CD4-positive, alpha-beta memory T cell (primary cell): ENCODE results near the gene VSIG2. TPM values are rescaled to one million over a fixed set of nuclear protein-coding genes. Genes with fewer than 3 reads are reported as not detected.

Experiments
- CTCF ChIA-PET: fragments of 350-600 bp; sonication (Branson Sonifier 250); formaldehyde crosslinking; loops from one replicate; lab custom pipeline; 2021; ENCODE audit warnings: inconsistent platforms; ENCODE audit not compliant: partially characterized antibody; lab: Charles Lee
- POLR2A ChIA-PET: fragments of 350-600 bp; sonication (Branson Sonifier 250); formaldehyde crosslinking; loops from one replicate; lab custom pipeline; 2021; ENCODE audit not compliant: partially characterized antibody; lab: Charles Lee
- DNase-seq, 5 donors: peaks; one replicate each; pipeline versions ENCODE4 v3.0.0 to v3.0.0-alpha.2; 2020 to 2022; ENCODE audit warnings: mixed read lengths in 1 of 5
- H3K27ac ChIP-seq: one replicate; pipeline ENCODE4 v1.7.0; 2013; ENCODE audit warnings: low read depth, low read length
- H3K27me3 ChIP-seq: 2 replicates; pipeline ENCODE4 v1.7.0; 2013; ENCODE audit warnings: mild to moderate bottlenecking, low read length, moderate library complexity; ENCODE audit not compliant: insufficient read depth
- H3K36me3 ChIP-seq: 2 replicates; pipeline ENCODE4 v1.7.0; 2013; ENCODE audit warnings: mild to moderate bottlenecking, low read length, moderate library complexity; ENCODE audit not compliant: insufficient read depth
- H3K4me1 ChIP-seq: 2 replicates; pipeline ENCODE4 v1.7.0; 2013; ENCODE audit warnings: mild to moderate bottlenecking, low read length, moderate library complexity; ENCODE audit not compliant: insufficient read depth
- H3K4me3 ChIP-seq, 2 donors: one replicate each; pipeline ENCODE4 v1.7.0; 2013; ENCODE audit warnings: low read length in 2 of 2, mild to moderate bottlenecking in 1 of 2
- H3K9me3 ChIP-seq, 2 donors: one replicate each; pipeline ENCODE4 v1.7.0; 2013; ENCODE audit warnings: low read length in 2 of 2, control low read depth in 1 of 2; ENCODE audit not compliant: control insufficient read depth in 1 of 2
- H3K27ac Mint-ChIP-seq, 7 donors: one replicate each; pipeline ENCODE4 v1.8.0; 2020 to 2021; ENCODE audit warnings: mixed read lengths in 7 of 7, mild to moderate bottlenecking in 6 of 7, inconsistent platforms in 3 of 7, moderate library complexity in 3 of 7
- H3K27me3 Mint-ChIP-seq, 2 donors: one replicate each; pipeline ENCODE4 v1.8.0; 2020 to 2021; ENCODE audit warnings: mixed read lengths in 2 of 2
- H3K36me3 Mint-ChIP-seq, 2 donors: one replicate each; pipeline ENCODE4 v1.8.0; 2020 to 2021; ENCODE audit warnings: mixed read lengths in 2 of 2, inconsistent platforms in 1 of 2, mild to moderate bottlenecking in 1 of 2
- H3K4me1 Mint-ChIP-seq, 4 donors: one replicate each; pipeline ENCODE4 v1.8.0; 2020 to 2021; ENCODE audit warnings: mixed read lengths in 4 of 4, mild to moderate bottlenecking in 1 of 4
- H3K4me3 Mint-ChIP-seq, 8 donors: one replicate each; pipeline ENCODE4 v1.8.0; 2020 to 2021; ENCODE audit warnings: mixed read lengths in 8 of 8, mild to moderate bottlenecking in 7 of 8, moderate library complexity in 6 of 8, inconsistent platforms in 3 of 8
- H3K9me3 Mint-ChIP-seq, 8 donors: one replicate each; pipeline ENCODE4 v1.8.0; 2020 to 2021; ENCODE audit warnings: mixed read lengths in 8 of 8, mild to moderate bottlenecking in 5 of 8, inconsistent platforms in 3 of 8, moderate library complexity in 1 of 8
- intact Hi-C: fragments of 100-400 bp; cut with micrococcal nuclease; formaldehyde crosslinking; loops from one replicate; pipeline ENCODE4 v1.15.1; 2023
- polyA plus RNA-seq, 2 donors: library from polyadenylated mRNA; unstranded; fragments of 300-500 nt; fragmentation: Illumina TruSeq; gene quantifications; one replicate each; pipeline ENCODE4 v1.2.3, GENCODE V29; 2021
- total RNA-seq, 2 experiments: library from RNA; stranded (reverse); gene quantifications; one replicate each; pipeline ENCODE4 v1.2.3, GENCODE V29; 2021

Gene VSIG2
- total and polyA plus RNA-seq, 4 experiments from 2014 or later: 0.39 to 0.87 (median 0.68) TPM

GRCh38 chr11:124766156-124766555 is 14.1 kb upstream of the VSIG2 start:
- H3K36me3 Mint-ChIP-seq: peaks cover 10 to 40% of the 10 kb centered on the region in 2 donors
- Histone ChIP-seq H3K27me3 (peaks cover 8% of the 10 kb centered on the region), H3K27ac (no peak overlapping the region), H3K4me1 (peaks cover 9% of the 10 kb centered on the region), H3K36me3 (no peaks in the 10 kb centered on the region), H3K9me3 (no peaks in the 10 kb centered on the region), H3K4me3 (no peak overlapping the region)
- intact Hi-C loops: no loop called here
- no peak overlapping the region for H3K4me3 Mint-ChIP-seq
- H3K27me3 Mint-ChIP-seq: peaks cover 0 to 2% of the 10 kb centered on the region in 2 donors
- CTCF ChIA-PET: interaction anchor here (0.6 to 14.1 kb wide), 7 partner anchors 19 to 95 kb away, joined by 3 to 239 read pairs (median 8); partner anchors contain the start of genes MSANTD2, NRGN, SIAE and SPA17
- DNase-seq: no peak
- no peaks in the 10 kb centered on the region for H3K9me3 Mint-ChIP-seq
- H3K4me1 Mint-ChIP-seq: peaks cover 1 to 11% (median 6%) of the 10 kb centered on the region in 4 donors
- POLR2A ChIA-PET: no interaction called here
- no peak overlapping the region for H3K27ac Mint-ChIP-seq

DNA sequence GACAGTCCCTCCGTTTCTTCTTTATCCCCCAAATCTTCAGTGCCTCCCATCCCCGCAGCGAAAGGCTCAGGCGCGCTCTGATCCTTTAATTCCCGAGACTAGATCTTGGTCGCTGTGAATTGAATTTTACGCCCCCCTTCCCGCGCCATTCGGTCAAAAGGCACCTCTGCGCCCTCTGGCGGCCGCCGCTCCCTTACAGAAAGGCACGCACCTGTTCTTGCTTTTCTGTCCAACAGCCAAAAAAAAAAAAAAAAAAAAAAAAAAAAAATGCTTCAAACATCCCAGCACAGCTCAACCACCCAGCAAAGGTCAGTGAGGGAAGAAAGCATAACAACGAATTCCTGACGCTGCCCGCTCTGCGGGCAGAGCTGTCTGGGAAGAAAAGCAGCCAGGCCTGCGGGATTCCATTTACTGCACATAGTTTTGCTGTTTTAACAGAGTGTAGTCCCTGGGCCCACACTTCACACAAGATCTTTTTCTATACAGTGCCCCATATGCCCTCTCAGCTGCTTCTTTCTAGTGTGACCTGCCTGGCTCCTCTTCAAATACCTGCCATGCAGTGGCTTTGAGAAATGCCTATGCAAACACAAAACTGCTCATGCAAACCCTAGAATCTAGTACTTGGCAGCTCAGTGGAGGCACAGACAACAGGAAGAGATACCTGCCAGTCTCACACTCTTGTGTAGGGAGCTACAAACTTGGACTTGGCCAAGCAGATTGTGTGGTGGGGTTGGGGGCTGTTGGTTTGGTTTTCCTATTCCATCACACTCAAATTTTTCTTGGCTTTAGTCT is 11.3 kb upstream of the VSIG2 start:
- ChIA-PET POLR2A (interaction anchor here (0.7 to 5.4 kb wide), 9 partner anchors 10 to 93 kb away, joined by 3 to 50 read pairs (median 4); partner anchors contain the start of genes MSANTD2, NRGN, SIAE and SPA17), CTCF (interaction anchor here (0.7 to 14.1 kb wide), 34 partner anchors 8 to 1331 kb away, joined by 3 to 239 read pairs (median 4); partner anchors contain the start of genes MSANTD2, NRGN, SIAE and SPA17)
- DNase-seq: peak; percentile 80 to 84 (median 82)
- Histone ChIP-seq H3K27me3 (peaks cover 34% of the 10 kb centered on the region), H3K4me3 (peak overlapping the region; percentile 61), H3K36me3 (no peaks in the 10 kb centered on the region), H3K4me1 (peaks cover 29% of the 10 kb centered on the region), H3K27ac (no peak overlapping the region), H3K9me3 (no peaks in the 10 kb centered on the region)
- H3K36me3 Mint-ChIP-seq: peaks cover 3 to 20% of the 10 kb centered on the region in 2 donors
- H3K9me3 Mint-ChIP-seq: no peaks in the 10 kb centered on the region
- peak overlapping the region; percentile 90 to 98 (median 94) for H3K4me3 Mint-ChIP-seq
- peaks cover 4 to 30% (median 18%) of the 10 kb centered on the region in 4 donors for H3K4me1 Mint-ChIP-seq
- peaks cover 3 to 10% of the 10 kb centered on the region in 2 donors for H3K27me3 Mint-ChIP-seq
- intact Hi-C loops: loop anchor here (1.0 kb wide), 7 partner anchors 17 to 119 kb away; partner anchors contain the start of genes MSANTD2, NRGN, SIAE and SPA17
- peak overlapping the region; percentile 70 to 89 (median 80) for H3K27ac Mint-ChIP-seq

DNA sequence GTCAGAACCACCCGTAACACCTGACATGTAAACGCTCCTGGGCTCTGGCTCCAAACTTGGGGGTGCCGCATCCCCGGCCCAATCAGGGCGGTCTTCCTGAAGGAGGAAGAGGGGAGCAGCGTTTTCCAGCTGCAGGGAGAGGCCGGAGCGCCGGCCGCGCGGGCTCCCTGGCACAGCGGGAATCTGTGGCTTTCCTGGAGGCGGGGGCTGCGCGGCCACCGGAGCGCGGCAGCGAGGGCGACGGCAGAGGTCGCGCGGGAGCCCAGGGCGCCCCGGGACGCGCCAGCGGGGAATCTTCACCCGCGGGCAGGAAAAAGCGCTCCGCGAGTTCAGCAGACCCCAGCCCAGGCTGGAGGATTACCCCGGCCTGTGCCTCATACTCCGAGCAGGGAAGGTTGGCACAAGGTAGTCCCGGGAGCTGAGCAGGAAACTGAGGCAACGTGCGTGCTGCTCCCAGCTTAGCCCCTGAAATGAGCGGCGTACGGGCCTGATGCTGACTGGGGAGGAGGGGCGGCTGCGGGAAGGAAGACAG is 10.6 kb upstream of the VSIG2 start:
- ChIA-PET POLR2A (interaction anchor here (1.0 to 5.4 kb wide), 7 partner anchors 10 to 92 kb away, joined by 3 to 50 read pairs (median 6); partner anchors contain the start of genes MSANTD2, SIAE and SPA17), CTCF (interaction anchor here (0.7 to 14.1 kb wide), 21 partner anchors 10 to 119 kb away, joined by 3 to 239 read pairs (median 9); partner anchors contain the start of genes MSANTD2, NRGN, SIAE and SPA17)
- H3K4me3 Mint-ChIP-seq: peak overlapping the region; percentile 90 to 98 (median 94)
- no peak for DNase-seq
- H3K36me3 ChIP-seq: no peaks in the 10 kb centered on the region
- H3K27ac ChIP-seq: no peak overlapping the region
- intact Hi-C loops: loop anchor here (1.0 kb wide), 7 partner anchors 16 to 118 kb away; partner anchors contain the start of genes MSANTD2, NRGN, SIAE and SPA17
- peaks cover 8 to 17% of the 10 kb centered on the region in 2 donors for H3K27me3 Mint-ChIP-seq
- peaks cover 7 to 35% (median 22%) of the 10 kb centered on the region in 4 donors for H3K4me1 Mint-ChIP-seq
- H3K9me3 Mint-ChIP-seq: no peaks in the 10 kb centered on the region
- H3K4me1 ChIP-seq: peaks cover 33% of the 10 kb centered on the region
- H3K36me3 Mint-ChIP-seq: peaks cover 3 to 16% of the 10 kb centered on the region in 2 donors
- peak overlapping the region in 5 of 7 donors; percentile 70 to 89 (median 82) for H3K27ac Mint-ChIP-seq
- no peaks in the 10 kb centered on the region for H3K9me3 ChIP-seq
- peaks cover 34% of the 10 kb centered on the region for H3K27me3 ChIP-seq
- peak overlapping the region; percentile 61 for H3K4me3 ChIP-seq

DNA sequence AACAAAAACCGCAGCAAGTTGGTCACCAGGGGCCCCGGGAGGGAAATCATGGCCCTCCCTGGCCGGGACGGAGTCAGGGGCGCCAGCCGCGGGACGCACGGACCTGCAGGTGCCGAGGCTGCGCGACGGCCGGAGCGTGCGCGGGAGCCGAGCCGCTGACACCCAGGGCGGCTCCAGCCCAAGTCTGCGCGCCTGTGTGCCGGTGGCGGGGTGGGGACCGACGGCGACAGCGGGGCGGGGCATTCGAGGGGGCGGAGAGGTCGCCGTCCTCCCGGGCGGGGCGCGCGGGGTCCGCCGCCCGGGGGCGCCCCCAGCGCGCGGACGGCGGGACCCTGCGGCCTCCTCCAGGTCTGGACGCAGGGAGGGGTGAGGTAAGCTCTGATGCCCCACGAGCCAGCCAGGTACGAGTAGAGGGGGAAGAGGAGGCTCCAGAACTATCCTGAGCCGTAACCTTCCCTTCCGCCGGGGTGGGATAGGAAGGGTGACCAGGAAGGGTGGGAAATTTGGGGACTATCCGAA is 10.1 kb upstream of the VSIG2 start, which contains the start of gene ESAM:
ESAM (minus strand) TSS at position 186 of the 519 bp plus-strand sequence; CDS start at position 50, 136 bp downstream.
- CTCF ChIA-PET: interaction anchor here (1.0 to 14.1 kb wide), 15 partner anchors 10 to 118 kb away, joined by 3 to 239 read pairs (median 13); partner anchors contain the start of genes MSANTD2, NRGN, SIAE and SPA17
- H3K27me3 ChIP-seq: peaks cover 34% of the 10 kb centered on the region

GRCh38 chr11:124761301-124762104 is 9.4 kb upstream of the VSIG2 start:
- CTCF ChIA-PET: interaction anchor here (1.0 to 14.1 kb wide), 8 partner anchors 11 to 94 kb away, joined by 3 to 239 read pairs (median 23); partner anchors contain the start of genes NRGN, SIAE, SPA17 and VSIG2
- H3K9me3 Mint-ChIP-seq: no peaks in the 10 kb centered on the region
- peaks cover 34% of the 10 kb centered on the region for H3K27me3 ChIP-seq
- POLR2A ChIA-PET: interaction anchor here (0.6 to 5.4 kb wide), 7 partner anchors 9 to 1292 kb away, joined by 3 to 50 read pairs (median 5); partner anchors contain the start of genes MSANTD2, SIAE, SPA17 and VSIG2
- peak overlapping the region in 4 of 7 donors; percentile 1 to 64 (median 20) for H3K27ac Mint-ChIP-seq
- H3K36me3 ChIP-seq: no peaks in the 10 kb centered on the region
- H3K9me3 ChIP-seq: no peaks in the 10 kb centered on the region
- H3K27me3 Mint-ChIP-seq: peaks cover 16 to 24% of the 10 kb centered on the region in 2 donors
- H3K4me3 Mint-ChIP-seq: peak overlapping the region; percentile 41 to 79 (median 69)
- no peak for DNase-seq
- peaks cover 7 to 42% (median 22%) of the 10 kb centered on the region in 4 donors for H3K4me1 Mint-ChIP-seq
- intact Hi-C loops: no loop called here
- H3K27ac ChIP-seq: no peak overlapping the region
- peak overlapping the region in 1 of 2 donors; percentile 61 for H3K4me3 ChIP-seq
- peaks cover 33% of the 10 kb centered on the region for H3K4me1 ChIP-seq
- peaks cover 3 to 6% of the 10 kb centered on the region in 2 donors for H3K36me3 Mint-ChIP-seq

More for the DNA sequence above, 10.1 kb upstream of the VSIG2 start, which contains the start of gene ESAM:
- intact Hi-C loops: no loop called here
- Histone ChIP-seq H3K4me1 (peaks cover 33% of the 10 kb centered on the region), H3K27ac (no peak within 1 kb of the TSS), H3K4me3 (peak within 1 kb of the TSS; percentile 61), H3K36me3 (no peaks in the 10 kb centered on the region), H3K9me3 (no peaks in the 10 kb centered on the region)
- peaks cover 3 to 10% of the 10 kb centered on the region in 2 donors for H3K36me3 Mint-ChIP-seq
- H3K4me1 Mint-ChIP-seq: peaks cover 7 to 39% (median 22%) of the 10 kb centered on the region in 4 donors
- POLR2A ChIA-PET: interaction anchor here (1.0 to 5.4 kb wide), 10 partner anchors 9 to 92 kb away, joined by 3 to 50 read pairs (median 6); partner anchors contain the start of genes MSANTD2, SIAE and SPA17
- H3K9me3 Mint-ChIP-seq: no peaks in the 10 kb centered on the region
- peaks cover 11 to 20% of the 10 kb centered on the region in 2 donors for H3K27me3 Mint-ChIP-seq
- peak within 1 kb of the TSS; percentile 59 to 89 (median 80) for H3K27ac Mint-ChIP-seq
- DNase-seq: peak; percentile 54 to 71 (median 60)
- H3K4me3 Mint-ChIP-seq: peak within 1 kb of the TSS; percentile 90 to 98 (median 94)
